GM18507 (cell line): ENCODE measurements around the gene PHLDB3.

ENCODE experiments used
- DNase-seq: peaks from one replicate; pipeline ENCODE4 v3.0.0; 2011; ENCODE audit warnings: low read depth; ENCODE audit not compliant: insufficient read length; ENCODE audit errors: extremely low spot score
- FAIRE-seq: peaks from 2 replicates; lab custom pipeline; 2011; peaks lifted over from hg19 to GRCh38; lab: Jason Lieb, UNC

The PHLDB3 gene

DNA sequence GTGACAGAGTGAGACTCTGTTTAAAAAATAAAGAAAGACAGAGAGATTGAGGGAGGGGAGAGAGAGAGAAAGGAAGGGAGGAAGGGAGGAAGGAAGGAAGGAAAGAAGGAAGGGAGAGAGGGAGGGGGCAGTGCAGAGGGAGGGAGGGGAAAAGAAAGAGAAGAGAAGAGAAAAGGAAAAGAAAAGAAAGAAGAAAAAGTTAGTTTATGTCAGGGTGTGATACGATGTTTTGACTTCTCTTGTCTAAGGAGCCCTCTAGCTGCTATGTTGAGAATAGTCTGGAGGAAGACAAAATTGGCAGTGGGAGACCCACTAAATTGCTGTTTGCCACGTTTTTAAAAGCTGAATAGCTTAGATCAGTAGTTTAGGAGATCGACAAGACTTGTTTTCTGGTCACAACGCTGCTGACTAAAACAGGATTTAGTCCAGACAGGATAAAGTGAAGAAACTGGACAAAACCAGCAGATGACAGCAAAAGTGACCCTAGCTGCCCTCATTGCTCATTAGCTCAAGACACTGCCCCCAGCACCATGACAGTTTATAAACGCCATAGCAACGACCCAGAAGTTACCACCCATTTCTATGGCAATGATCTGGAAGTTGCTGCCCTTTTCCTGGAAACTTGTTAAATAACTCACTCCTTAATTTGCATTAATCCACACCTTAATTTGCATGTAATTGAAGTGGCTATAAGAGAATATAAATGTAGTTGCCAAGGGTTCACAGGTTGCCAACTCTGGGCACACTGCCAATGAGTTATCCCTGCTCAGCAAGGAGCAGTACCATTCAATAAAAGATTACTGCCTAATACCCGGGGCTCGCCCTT is 78.8 kb downstream of the PHLDB3 start:
- no peak for DNase-seq
- no peak for FAIRE-seq
